GM18499 (cell line): ENCODE measurements around the gene ANKS1A.

Experiments
- ATAC-seq: cut with Tn5 transposase; IDR thresholded peaks from one replicate; pipeline ENCODE4 v1.9.1; 2021; ENCODE audit warnings: moderate number of reproducible peaks; ENCODE audit not compliant: insufficient read depth, unreplicated experiment

ANKS1A gene

GRCh38 chr6:34951731-34952130 is 62.7 kb downstream of the ANKS1A start:
- ATAC-seq, result no peak

GRCh38 chr6:34953061-34954025 is 64.3 kb downstream of the ANKS1A start:
- no peak for ATAC-seq

GRCh38 chr6:34955442-34955841 is 66.4 kb downstream of the ANKS1A start:
- ATAC-seq, result no peak

- no peak for ATAC-seq
These were observed 68.3 kb downstream of the ANKS1A start for GRCh38 chr6:34957231-34957783.

- no peak for ATAC-seq
These were observed 69.7 kb downstream of the ANKS1A start for GRCh38 chr6:34958734-34959133.

DNA sequence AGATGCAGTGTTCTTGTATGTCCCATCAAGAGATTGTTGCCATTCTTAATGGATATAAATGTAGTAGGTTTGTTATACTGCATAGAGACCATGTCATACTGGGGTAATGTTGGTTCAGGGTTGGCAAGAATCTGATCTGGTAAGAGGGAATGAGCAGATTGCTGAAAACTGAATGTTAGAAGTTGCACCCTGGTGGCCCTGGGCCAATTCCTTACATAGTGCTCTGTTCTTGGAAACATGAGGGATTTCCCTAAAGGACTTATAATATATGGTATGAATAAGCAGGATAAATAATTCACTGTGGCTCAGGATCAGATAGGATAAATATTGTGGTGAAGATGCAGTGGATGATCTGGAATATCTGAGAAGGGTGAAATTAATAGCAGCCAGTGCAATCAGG is 70.2 kb downstream of the ANKS1A start:
- ATAC-seq, result no peak

DNA sequence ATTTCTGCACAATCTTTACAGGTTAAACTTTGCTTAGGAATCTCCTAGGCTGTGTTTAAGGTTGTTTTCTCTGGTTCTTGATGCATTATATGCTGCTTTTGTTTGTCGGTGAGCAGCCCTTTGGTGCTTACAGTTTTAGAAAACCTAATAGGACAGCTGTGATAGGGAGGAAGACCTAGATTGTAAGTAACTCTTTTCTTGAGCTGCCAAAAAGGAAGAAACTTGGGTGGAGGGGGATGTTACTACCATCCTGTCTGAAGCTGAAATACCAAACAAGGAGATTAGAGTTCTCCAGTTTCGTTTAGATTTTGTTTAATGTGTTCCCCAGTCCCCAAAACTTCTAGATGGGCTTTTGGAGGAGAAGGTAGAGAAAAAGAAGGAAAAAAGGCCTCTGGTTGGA is 72.0 kb downstream of the ANKS1A start:
- no peak for ATAC-seq

- no peak for ATAC-seq
These were observed 72.5 kb downstream of the ANKS1A start for GRCh38 chr6:34961574-34961973.

GRCh38 chr6:34964564-34964963 is 75.5 kb downstream of the ANKS1A start:
- ATAC-seq, result no peak

DNA sequence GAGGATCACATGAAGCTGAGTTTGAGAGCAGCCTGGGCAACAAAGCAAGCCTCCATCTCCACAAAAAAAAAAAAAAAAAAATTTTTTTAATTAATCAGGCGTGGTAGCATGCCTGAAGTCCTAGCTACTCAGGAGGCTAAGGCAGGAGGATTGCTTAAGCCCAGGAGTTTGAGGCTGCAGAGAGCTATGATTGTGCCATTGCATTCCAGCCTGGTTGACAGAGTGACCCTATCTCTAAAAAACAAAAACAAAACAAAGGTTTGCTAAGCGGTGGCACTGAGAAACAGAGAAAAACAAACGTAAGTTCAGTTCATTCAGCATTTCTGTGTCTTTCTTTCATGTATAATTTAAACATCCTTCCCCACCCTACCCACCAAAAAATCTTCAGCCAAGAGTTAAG is 78.4 kb downstream of the ANKS1A start:
- ATAC-seq, result no peak

GRCh38 chr6:34969662-34970265 is 80.7 kb downstream of the ANKS1A start:
- no peak for ATAC-seq

GRCh38 chr6:34970488-34970887 is 81.4 kb downstream of the ANKS1A start:
- no peak for ATAC-seq

- no peak for ATAC-seq
These were observed 81.9 kb downstream of the ANKS1A start for GRCh38 chr6:34970957-34971356.

GRCh38 chr6:34973547-34974248 is 84.6 kb downstream of the ANKS1A start:
- ATAC-seq, result no peak

- no peak for ATAC-seq
These were observed 85.2 kb downstream of the ANKS1A start for GRCh38 chr6:34974249-34974642.

GRCh38 chr6:34976239-34976638 is 87.2 kb downstream of the ANKS1A start:
- ATAC-seq, result no peak

DNA sequence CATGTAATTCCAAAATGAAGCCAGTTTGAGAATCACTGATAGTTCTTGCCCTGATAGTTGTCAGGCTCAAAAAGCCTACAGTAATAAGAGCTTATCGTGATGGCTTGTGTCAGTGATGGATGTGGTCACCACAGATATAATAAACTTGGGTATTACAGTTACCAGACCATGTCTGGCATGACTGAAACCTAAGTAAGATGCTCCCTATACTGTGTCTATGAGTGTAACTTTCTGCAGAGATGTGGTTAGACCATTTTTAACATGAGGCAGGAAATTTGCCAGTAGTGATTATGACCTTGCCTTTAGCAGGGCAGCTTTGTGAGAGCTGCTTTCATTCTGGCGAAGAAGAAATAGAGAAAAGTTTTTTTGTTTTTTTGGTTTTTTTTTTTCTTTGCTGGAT is 90.2 kb downstream of the ANKS1A start:
- no peak for ATAC-seq

GRCh38 chr6:34979994-34980393 is 90.9 kb downstream of the ANKS1A start:
- ATAC-seq, result no peak

- no peak for ATAC-seq
These were observed 92.3 kb downstream of the ANKS1A start for GRCh38 chr6:34981366-34981765.

- no peak for ATAC-seq
These were observed 92.9 kb downstream of the ANKS1A start for GRCh38 chr6:34981951-34982350.

- no peak for ATAC-seq
These were observed 93.4 kb downstream of the ANKS1A start for GRCh38 chr6:34982424-34982852.
